Natural killer cell (primary cell): Measurements from ENCODE around the gene ATIC. TPM values are rescaled to one million over a fixed set of nuclear protein-coding genes. Genes with fewer than 3 reads are reported as not detected.

ENCODE experiments used
- ATAC-seq, 3 donors: fragments of 150-1000 bp in 2 of 3; fragments of 200-7000 bp in 1 of 3; cut with Tn5 transposase; 1 replicate in 1 of 3; 2 replicates in 2 of 3; pipeline ENCODE4 v1.10.0; 2021; ENCODE audit warnings: mild to moderate bottlenecking in 2 of 3, moderate library complexity in 2 of 3
- DNase-seq, 2 donors: peaks; one replicate each; pipeline versions ENCODE4 v3.0.0 to v3.0.0-alpha.2; 2013 to 2021; ENCODE audit warnings: mixed read lengths in 1 of 2
- H3K27ac ChIP-seq: one replicate; pipeline ENCODE4 v1.5.1; 2013; ENCODE audit warnings: mild to moderate bottlenecking, low read length
- H3K27me3 ChIP-seq: one replicate; pipeline ENCODE4 v1.6.1; 2013; ENCODE audit warnings: low read length; ENCODE audit not compliant: control insufficient read depth, insufficient read depth
- H3K36me3 ChIP-seq: one replicate; pipeline ENCODE4 v1.6.1; 2013; ENCODE audit warnings: low read length; ENCODE audit not compliant: control insufficient read depth, insufficient read depth
- H3K4me1 ChIP-seq: one replicate; pipeline ENCODE4 v1.6.1; 2013; ENCODE audit warnings: low read length; ENCODE audit not compliant: control insufficient read depth, insufficient read depth
- H3K4me3 ChIP-seq: one replicate; pipeline ENCODE4 v1.5.1; 2013; ENCODE audit warnings: low read length
- H3K9me3 ChIP-seq: one replicate; pipeline ENCODE4 v1.6.1; 2013; ENCODE audit warnings: low read length; ENCODE audit not compliant: control insufficient read depth, insufficient read depth
- H3K27ac Mint-ChIP-seq, 2 donors: one replicate each; pipeline ENCODE4 v1.8.0; 2022; ENCODE audit warnings: mild to moderate bottlenecking in 2 of 2, mixed read lengths in 2 of 2, moderate library complexity in 1 of 2
- H3K27me3 Mint-ChIP-seq, 2 donors: one replicate each; pipeline ENCODE4 v1.8.0; 2022; ENCODE audit warnings: low read depth in 2 of 2, mixed read lengths in 2 of 2
- H3K36me3 Mint-ChIP-seq: one replicate; pipeline ENCODE4 v1.8.0; 2022; ENCODE audit warnings: mixed read lengths
- H3K4me1 Mint-ChIP-seq, 2 donors: one replicate each; pipeline ENCODE4 v1.8.0; 2022; ENCODE audit warnings: mixed read lengths in 2 of 2
- H3K4me3 Mint-ChIP-seq: one replicate; pipeline ENCODE4 v1.8.0; 2022; ENCODE audit warnings: mild to moderate bottlenecking, moderate library complexity, mixed read lengths
- H3K9me3 Mint-ChIP-seq, 2 donors: one replicate each; pipeline ENCODE4 v1.8.0; 2022; ENCODE audit warnings: mixed read lengths in 2 of 2
- CTCF ChIP-seq: fragments of 200-600 bp; IDR thresholded peaks from one replicate; pipeline ENCODE4 v1.8.0; 2022; ENCODE audit warnings: antibody characterized with exemption
- WGBS: methylation state at CpG from one replicate; pipeline ENCODE4 v1.1.7; 2013; ENCODE audit warnings: missing lambda C conversion rate; ENCODE audit not compliant: insufficient coverage; 5-methylcytosine and 5-hydroxymethylcytosine counted together
- intact Hi-C: fragments of 100-400 bp; cut with micrococcal nuclease; formaldehyde crosslinking; loops from one replicate; pipeline ENCODE4 v1.14.2; 2022
- total RNA-seq, 4 donors: library from RNA; stranded (reverse); fragments of 120-200 nt in 1 of 4; gene quantifications; one replicate each; pipeline versions ENCODE4 v1.2.3 to v1.2.4, GENCODE V29; 2013 to 2022

ATIC gene
- total RNA-seq, 3 donors from 2014 or later (not counting 1 experiment from before 2014, with no cell fraction given) = 33.2 to 49.9 (median 44.5) TPM

- H3K4me3 Mint-ChIP-seq = no peak overlapping the region
- H3K36me3 Mint-ChIP-seq = no peaks in the 10 kb centered on the region
- DNase-seq (no peak), ATAC-seq (no peak)
- no peak for TF ChIP-seq CTCF
- H3K27ac Mint-ChIP-seq = no peak overlapping the region
- no peaks in the 10 kb centered on the region for H3K9me3 Mint-ChIP-seq
- H3K27me3 Mint-ChIP-seq = peaks cover 6 to 35% of the 10 kb centered on the region in 2 donors
- H3K4me1 ChIP-seq = no peaks in the 10 kb centered on the region
- 76% methylated on average over 7 of the region's 7 CpGs for WGBS
- no peak overlapping the region for H3K27ac ChIP-seq
- H3K36me3 ChIP-seq = no peaks in the 10 kb centered on the region
- H3K4me3 ChIP-seq = no peak overlapping the region
- intact Hi-C loops = no loop called here
- H3K27me3 ChIP-seq = no peaks in the 10 kb centered on the region
- H3K4me1 Mint-ChIP-seq = no peaks in the 10 kb centered on the region
- no peaks in the 10 kb centered on the region for H3K9me3 ChIP-seq
Observed at GRCh38 chr2:215394102-215394805, 82.4 kb downstream of the ATIC start.

DNA sequence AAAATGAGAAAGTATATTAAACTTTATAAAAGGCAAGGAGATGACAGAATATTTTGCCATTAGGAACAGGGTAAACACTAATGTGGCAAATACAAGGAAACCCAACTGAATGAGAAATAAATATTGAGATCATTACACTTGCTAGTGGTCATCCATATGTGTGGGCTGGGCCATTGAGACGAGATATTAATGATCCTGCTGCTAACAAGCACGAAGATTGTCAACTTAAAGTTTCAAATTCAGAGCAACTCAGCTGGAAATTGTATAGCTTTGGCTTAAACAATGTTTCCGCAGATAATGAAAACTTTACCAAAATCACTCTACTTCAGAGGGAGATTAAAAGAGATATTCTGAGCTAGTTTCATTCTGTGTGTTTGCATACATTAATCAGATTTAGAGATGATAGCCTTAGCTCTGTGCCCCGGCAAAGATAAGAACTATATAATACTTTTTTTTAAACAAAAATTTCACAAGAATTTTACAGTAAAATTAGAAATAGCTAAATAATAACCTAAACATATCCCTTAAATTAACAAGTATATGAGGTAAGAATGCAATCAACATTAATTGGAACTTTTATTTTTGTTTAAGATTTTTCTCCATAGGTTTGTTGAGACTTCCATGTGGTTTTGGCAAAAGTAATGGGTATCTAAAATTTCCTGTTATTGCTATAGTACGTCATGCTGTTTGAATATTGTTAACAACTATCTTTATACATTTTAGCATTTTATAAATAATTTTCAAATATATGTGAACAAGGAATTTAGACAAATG is 84.0 kb downstream of the ATIC start:
- no peak overlapping the region for H3K4me3 Mint-ChIP-seq
- H3K4me1 ChIP-seq = no peaks in the 10 kb centered on the region
- no peak overlapping the region for H3K4me3 ChIP-seq
- no peaks in the 10 kb centered on the region for H3K4me1 Mint-ChIP-seq
- no peak overlapping the region for H3K27ac ChIP-seq
- 96% methylated on average over 2 of the region's 5 CpGs for WGBS
- peaks cover 7 to 38% of the 10 kb centered on the region in 2 donors for H3K27me3 Mint-ChIP-seq
- H3K36me3 Mint-ChIP-seq = no peaks in the 10 kb centered on the region
- H3K27me3 ChIP-seq = no peaks in the 10 kb centered on the region
- H3K9me3 ChIP-seq = no peaks in the 10 kb centered on the region
- DNase-seq (no peak), ATAC-seq (no peak)
- no peaks in the 10 kb centered on the region for H3K36me3 ChIP-seq
- intact Hi-C loops = no loop called here
- TF ChIP-seq CTCF = no peak
- H3K27ac Mint-ChIP-seq = no peak overlapping the region
- no peaks in the 10 kb centered on the region for H3K9me3 Mint-ChIP-seq

DNA sequence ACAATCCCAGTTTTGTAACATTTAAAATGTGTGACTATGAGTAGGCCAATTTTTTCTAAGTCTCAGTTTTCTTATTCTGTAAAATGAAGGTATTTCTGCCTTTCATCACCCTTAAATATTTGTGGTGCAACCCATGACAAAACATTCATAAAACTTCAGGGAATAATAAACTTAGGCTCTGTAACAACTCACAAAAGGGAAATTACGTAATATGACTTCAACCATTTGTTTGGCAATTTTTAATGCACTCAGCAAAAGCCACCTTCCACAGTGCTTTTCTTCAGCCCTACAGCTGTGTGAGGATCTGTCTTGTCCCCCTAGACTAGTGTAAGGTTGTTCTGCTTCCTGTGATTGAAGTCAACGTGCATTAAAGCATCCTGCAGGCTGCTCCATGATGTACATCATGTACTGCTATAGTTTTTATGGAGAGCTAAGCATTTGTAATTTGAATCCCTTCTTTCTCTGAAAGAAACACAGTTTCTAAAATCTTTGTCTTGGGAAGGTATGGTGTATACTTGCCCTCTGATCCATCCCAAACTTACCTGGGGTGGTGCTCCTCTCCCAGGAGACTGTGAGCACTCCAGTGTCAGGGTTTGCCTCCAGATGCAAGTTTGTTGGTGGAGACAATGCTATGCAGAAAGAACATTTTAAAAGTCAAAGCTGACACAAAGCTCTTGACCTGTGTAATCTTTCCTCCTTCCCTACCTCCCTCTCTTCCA is 84.9 kb downstream of the ATIC start:
- Mint-ChIP-seq H3K27ac (no peak overlapping the region), H3K4me1 (no peaks in the 10 kb centered on the region), H3K9me3 (no peaks in the 10 kb centered on the region), H3K36me3 (no peaks in the 10 kb centered on the region), H3K4me3 (no peak overlapping the region), H3K27me3 (peaks cover 7 to 38% of the 10 kb centered on the region in 2 donors)
- TF ChIP-seq CTCF = no peak
- no peak overlapping the region for H3K4me3 ChIP-seq
- DNase-seq = no peak
- intact Hi-C loops = no loop called here
- ATAC-seq = no peak
- no peaks in the 10 kb centered on the region for H3K4me1 ChIP-seq
- no peaks in the 10 kb centered on the region for H3K27me3 ChIP-seq
- no peak overlapping the region for H3K27ac ChIP-seq
- H3K9me3 ChIP-seq = no peaks in the 10 kb centered on the region
- 53% methylated on average over 2 of the region's 2 CpGs for WGBS
- H3K36me3 ChIP-seq = no peaks in the 10 kb centered on the region
